ENCODE measurements around the gene FLNC. TPM values are rescaled to one million over a fixed set of nuclear protein-coding genes. Genes with fewer than 3 reads are reported as not detected.

Gene FLNC
- polyA plus RNA-seq, 2 of the 4 experiments (the other 2 are of a cell fraction) = 0.43 to 3.4 TPM

- TF ChIP-seq REST (IDR thresholded peaks at IDR 0.05) = no peak
- no peak for TF ChIP-seq PHF8 (IDR thresholded peaks at IDR 0.05; ENCODE audit: borderline replicate concordance, low read depth)
- TF ChIP-seq GATA3 (IDR thresholded peaks at IDR 0.05; ENCODE audit: borderline replicate concordance) = no peak
Observed at GRCh38 chr7:128884561-128885369, 54.6 kb downstream of the FLNC start (continued).

GRCh38 chr7:128885370-128886187 is 55.4 kb downstream of the FLNC start:
- Histone ChIP-seq H3K27ac (no peak overlapping the region), H3K9me3 (no peaks in the 10 kb centered on the region), H3K4me3 (no peak overlapping the region), H3K4me1 (no peaks in the 10 kb centered on the region; the same call in 2 of the 3 replicates), H3K4me2 (no peak overlapping the region)
- TF ChIP-seq ESRRA (IDR thresholded peaks at IDR 0.05; ENCODE audit: borderline replicate concordance, low read length) (no peak), USF2 (IDR thresholded peaks at IDR 0.05) (no peak), EHMT2 (IDR thresholded peaks at IDR 0.05; ENCODE audit: low read depth) (no peak), NR3C1 (IDR thresholded peaks at IDR 0.05) (no peak), PHF8 (IDR thresholded peaks at IDR 0.05; ENCODE audit: borderline replicate concordance, low read depth) (no peak), BCL3 (IDR thresholded peaks at IDR 0.05) (no peak), PBX3 (IDR thresholded peaks at IDR 0.05) (no peak), HOXB5 (CRISPR knock-in tag; IDR thresholded peaks at IDR 0.05) (no peak)
- DNase-seq (ENCODE audit: low read depth in 1 of 2, low spot score in 1 of 2) (no peak), FAIRE-seq (no peak), ATAC-seq (no peak)
- POLR2A ChIA-PET = interaction anchor here (0.7 kb wide), 1 partner anchor 18 kb away, joined by 9 read pairs; no protein-coding TSS in a partner anchor
- CTCF ChIA-PET = interaction anchor here (0.7 to 9.4 kb wide), 8 partner anchors 9 to 541 kb away, joined by 3 to 225 read pairs (median 4); partner anchors contain the start of gene ATP6V1F
- 83% methylated on average over 10 of the region's 10 CpGs for WGBS (ENCODE audit: missing lambda C conversion rate)

GRCh38 chr7:128886391-128887168 is 56.4 kb downstream of the FLNC start:
- Histone ChIP-seq H3K9me3 (no peaks in the 10 kb centered on the region), H3K4me2 (no peak overlapping the region), H3K4me1 (no peaks in the 10 kb centered on the region; the same call in 2 of the 3 replicates), H3K4me3 (no peak overlapping the region), H3K27ac (no peak overlapping the region)
- ChIA-PET CTCF (interaction anchor here (0.9 to 9.4 kb wide), 5 partner anchors 11 to 426 kb away, joined by 3 to 225 read pairs (median 3); partner anchors contain the start of gene ATP6V1F), POLR2A (interaction anchor here (0.7 kb wide), 1 partner anchor 17 kb away, joined by 9 read pairs; no protein-coding TSS in a partner anchor)
- WGBS (ENCODE audit: missing lambda C conversion rate) = 64% methylated on average over 9 of the region's 14 CpGs
- no peak for ATAC-seq
- no peak for FAIRE-seq
- DNase-seq (ENCODE audit: low read depth in 1 of 2, low spot score in 1 of 2) = no peak
- no peak for TF ChIP-seq RAD21 (conservative IDR thresholded peaks at IDR 0.05 in 1 of 2, IDR thresholded peaks at IDR 0.05 in 1 of 2)
- no peak for TF ChIP-seq ZSCAN20 (CRISPR knock-in tag; IDR thresholded peaks at IDR 0.05)
- TF ChIP-seq FOXS1 (CRISPR knock-in tag; IDR thresholded peaks at IDR 0.05) = no peak
- TF ChIP-seq BCL3 (IDR thresholded peaks at IDR 0.05) = no peak
- no peak for TF ChIP-seq CBX2 (IDR thresholded peaks at IDR 0.05; ENCODE audit: borderline replicate concordance, low read depth)
- no peak for TF ChIP-seq EHF (CRISPR knock-in tag; IDR thresholded peaks at IDR 0.05)
- no peak for TF ChIP-seq HOXB13 (CRISPR knock-in tag; IDR thresholded peaks at IDR 0.05; ENCODE audit: low read depth)
- TF ChIP-seq ZFP36 (IDR thresholded peaks at IDR 0.05; ENCODE audit: borderline replicate concordance, partially characterized antibody) = no peak
